ENCODE results near the gene CMYA5. TPM values are rescaled to one million over a fixed set of nuclear protein-coding genes. Genes with fewer than 3 reads are reported as not detected.

CMYA5 gene
- total and polyA plus RNA-seq, 2 of the 4 experiments (the other 2 are of a cell fraction) = 0.39 to 0.90 TPM

- H4K20me1 ChIP-seq (ENCODE audit: insufficient read depth, low read length) = no peaks in the 10 kb centered on the region
- ATAC-seq (ENCODE audit: low read depth) = no peak
- no CpG with 5 or more reads among the region's 1 CpG for WGBS, 2 experiments (ENCODE audit: extremely low coverage in 2 of 2, insufficient read length in 1 of 2)
- no peak overlapping the region for H3K4me3 ChIP-seq (ENCODE audit: insufficient read depth, low read depth, low read length)
- H3K23ac ChIP-seq (ENCODE audit: low read depth, low read length) = no peak overlapping the region
- no peak overlapping the region for H3K9ac ChIP-seq (ENCODE audit: low read depth, low read length)
- no peak overlapping the region for H2AK9ac ChIP-seq (replicated peaks; ENCODE audit: low read depth, low read length, poor library complexity)
- no peak for DNase-seq
- ChIA-PET POLR2A (ENCODE audit: unreplicated experiment) (no interaction called here), CTCF (interaction anchor here (0.6 to 1.4 kb wide), 2 partner anchors 15 to 380 kb away, joined by 3 read pairs; no protein-coding TSS in a partner anchor)
- intact Hi-C loops (cut with micrococcal nuclease) = loop anchor here (2.0 to 5.0 kb wide), 2 partner anchors 155 to 214 kb away; no protein-coding TSS in a partner anchor
- H3K27ac ChIP-seq (ENCODE audit: insufficient read depth, low read length) = no peak overlapping the region
- BruUV-seq (replicated peaks) = no TSS peak
- H3K36me3 ChIP-seq (ENCODE audit: control insufficient read depth, insufficient read depth, low read length) = no peaks in the 10 kb centered on the region
- H3K14ac ChIP-seq (replicated peaks; ENCODE audit: low read depth, low read length) = no peak overlapping the region
- no peaks in the 10 kb centered on the region for H3K27me3 ChIP-seq (ENCODE audit: control insufficient read depth, insufficient read depth, low read length)
- H3K18ac ChIP-seq (ENCODE audit: low read depth, low read length) = no peak overlapping the region
- H2AK5ac ChIP-seq (ENCODE audit: low read depth, low read length) = no peak overlapping the region
- H3K9me1 ChIP-seq (ENCODE audit: insufficient read depth, low read length) = no peaks in the 10 kb centered on the region
- H2AFZ ChIP-seq (replicated peaks; ENCODE audit: low read length, poor library complexity) = no peak overlapping the region
- no peak overlapping the region for H2BK120ac ChIP-seq (ENCODE audit: low read depth, low read length)
- H4K5ac ChIP-seq (ENCODE audit: low read depth, low read length) = no peak overlapping the region
- no peak overlapping the region for H4K8ac ChIP-seq (ENCODE audit: low read depth in 2 of 2, low read length in 2 of 2)
- no peak overlapping the region for H3K4me2 ChIP-seq (ENCODE audit: low read depth, low read length)
- H3K56ac ChIP-seq (ENCODE audit: extremely low read depth, insufficient read depth, low read length) = no peak overlapping the region
- H2BK5ac ChIP-seq (ENCODE audit: low read depth, low read length, poor library complexity, severe bottlenecking) = no peak overlapping the region
- H3K4ac ChIP-seq (ENCODE audit: low read depth, low read length) = no peak overlapping the region
- H3K4me1 ChIP-seq (ENCODE audit: control insufficient read depth, insufficient read depth, low read length) = peaks cover 2% of the 10 kb centered on the region; the same call in 1 of the 2 replicates
- no peak overlapping the region for H4K91ac ChIP-seq (ENCODE audit: insufficient read depth, low read depth, low read length)
- dilution Hi-C loops (cut with HindIII; ENCODE audit: low sequenced_read_pairs, unreplicated experiment) = no loop called here
- H2BK15ac ChIP-seq (ENCODE audit: low read depth, low read length) = no peak overlapping the region
- no peaks in the 10 kb centered on the region for H3K79me1 ChIP-seq (ENCODE audit: low read depth in 1 of 2, low read length in 2 of 2)
- no peaks in the 10 kb centered on the region for H3K9me3 ChIP-seq (ENCODE audit: control insufficient read depth, insufficient read depth, low read length)
- in situ Hi-C loops (cut with MboI; ENCODE audit: low sequenced_read_pairs) = no loop called here
- TF ChIP-seq MXI1 (IDR thresholded peaks at IDR 0.05; ENCODE audit: borderline replicate concordance, low read depth, low read length) (no peak), MAZ (IDR thresholded peaks at IDR 0.05; ENCODE audit: borderline replicate concordance, low read depth, low read length) (no peak), POLR2A (IDR thresholded peaks at IDR 0.05; ENCODE audit: low read depth, low read length) (no peak), ELK1 (IDR thresholded peaks at IDR 0.05; ENCODE audit: borderline replicate concordance, low read depth, low read length) (no peak), BHLHE40 (IDR thresholded peaks at IDR 0.05; ENCODE audit: low read depth, low read length) (no peak), USF2 (IDR thresholded peaks at IDR 0.05; ENCODE audit: low read depth, low read length) (no peak), FOS (IDR thresholded peaks at IDR 0.05; ENCODE audit: low read depth, low read length) (no peak), RFX5 (IDR thresholded peaks at IDR 0.05; ENCODE audit: low read depth, low read length) (no peak), RAD21 (IDR thresholded peaks at IDR 0.05; ENCODE audit: low read length) (no peak), SMC3 (IDR thresholded peaks at IDR 0.05; ENCODE audit: low read depth, low read length) (no peak), RCOR1 (IDR thresholded peaks at IDR 0.05; ENCODE audit: insufficient replicate concordance, low read length) (no peak), MAFK (IDR thresholded peaks at IDR 0.05; ENCODE audit: low read depth, low read length) (no peak), NFE2L2 (IDR thresholded peaks at IDR 0.05; ENCODE audit: low read depth, low read length) (no peak), CEBPB (IDR thresholded peaks at IDR 0.05; ENCODE audit: low read depth, low read length) (no peak), CHD1 (IDR thresholded peaks at IDR 0.05; ENCODE audit: low read depth, low read length) (no peak), CTCF (conservative IDR thresholded peaks at IDR 0.05; ENCODE audit: low read depth, low read length) (no peak)
- H2BK20ac ChIP-seq (ENCODE audit: low read depth, low read length) = no peak overlapping the region
Observed at GRCh38 chr5:79703381-79703645, 13.7 kb downstream of the CMYA5 start.
